Diencephalon (tissue), 1 donor: Measurements from ENCODE around the gene SLAMF1. TPM values are rescaled to one million over a fixed set of nuclear protein-coding genes. Genes with fewer than 3 reads are reported as not detected.

ENCODE experiments used
- total RNA-seq: library from RNA; depleted of rRNA; stranded (reverse); fragments of >200 nt; gene quantifications from one replicate; pipeline ENCODE4 v1.2.3, GENCODE V29; 2014

Gene SLAMF1, protein sequence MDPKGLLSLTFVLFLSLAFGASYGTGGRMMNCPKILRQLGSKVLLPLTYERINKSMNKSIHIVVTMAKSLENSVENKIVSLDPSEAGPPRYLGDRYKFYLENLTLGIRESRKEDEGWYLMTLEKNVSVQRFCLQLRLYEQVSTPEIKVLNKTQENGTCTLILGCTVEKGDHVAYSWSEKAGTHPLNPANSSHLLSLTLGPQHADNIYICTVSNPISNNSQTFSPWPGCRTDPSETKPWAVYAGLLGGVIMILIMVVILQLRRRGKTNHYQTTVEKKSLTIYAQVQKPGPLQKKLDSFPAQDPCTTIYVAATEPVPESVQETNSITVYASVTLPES
- not detected for total RNA-seq

DNA sequence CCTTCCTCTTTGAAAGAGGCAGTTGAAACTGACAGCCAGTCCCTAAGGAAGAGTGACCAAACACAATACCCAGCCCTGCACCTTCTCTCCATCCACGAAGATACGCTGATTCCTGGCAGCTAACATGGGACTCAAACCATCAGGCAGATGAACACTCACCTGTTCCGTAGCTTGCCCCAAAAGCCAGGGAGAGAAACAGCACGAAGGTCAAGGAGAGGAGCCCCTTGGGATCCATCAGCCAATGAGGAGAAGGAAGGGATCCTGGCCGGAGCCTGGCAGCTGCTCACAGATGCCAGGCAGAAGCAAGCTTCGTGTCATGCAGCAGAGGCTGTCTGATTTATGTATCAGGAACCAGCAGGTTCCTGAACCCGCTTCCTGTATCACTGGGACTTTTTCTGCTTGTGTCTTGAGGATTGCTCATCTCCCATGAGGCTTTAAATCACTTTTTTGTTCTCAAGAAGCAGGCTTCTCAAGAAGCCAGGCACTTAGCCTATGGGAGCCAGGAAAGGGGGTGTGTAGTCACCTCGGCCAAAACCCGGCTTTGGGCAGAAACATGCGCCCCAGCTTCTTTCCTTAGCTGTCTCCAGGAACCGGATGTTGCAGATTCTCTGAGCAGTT lies at the start of gene SLAMF1:
TSS of gene SLAMF1 (minus strand) at position 334 of the 618 bp plus-strand sequence. CDS start at position 235, 99 bp downstream.

DNA sequence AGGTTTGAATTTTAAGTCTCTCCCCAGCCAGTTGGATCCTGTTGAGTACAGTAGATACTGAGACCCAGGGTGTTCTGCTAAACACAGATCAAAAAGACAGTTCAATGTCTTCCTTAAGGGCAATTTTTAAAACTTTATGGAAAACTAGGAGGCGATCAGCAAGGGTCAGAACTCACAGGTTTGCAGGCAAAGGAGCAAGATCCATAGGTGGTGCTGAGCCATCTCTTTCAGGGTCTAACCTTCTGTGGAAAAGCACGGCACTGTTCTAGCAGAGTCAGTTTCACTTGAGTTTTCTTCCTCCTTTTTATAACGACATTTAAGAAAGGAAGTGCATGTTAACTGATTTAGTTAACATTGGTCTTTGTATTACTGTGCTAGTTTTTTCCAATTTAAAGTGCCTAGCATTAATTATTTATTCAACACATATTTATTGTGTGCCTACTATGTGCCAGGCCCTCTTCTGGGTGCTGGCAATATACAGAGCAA lies 67.6 kb downstream of the SLAMF1 start, which contains the start of gene CD84:
TSS of gene CD84 (minus strand) at position 281 of the 486 bp plus-strand sequence. CDS start at position 222, 59 bp downstream.

Other genes with a start within 250 kb of the SLAMF1 start
- 17.8 TPM for gene VANGL2, start 246.5 kb downstream of the SLAMF1 start, total RNA-seq
- not detected for gene SLAMF6, start 123.8 kb downstream of the SLAMF1 start, total RNA-seq
- gene CD84, start 67.5 kb downstream of the SLAMF1 start, total RNA-seq, result 4.4 TPM
- gene CD48, start 64.8 kb upstream of the SLAMF1 start, total RNA-seq, result 0.46 TPM
- not detected for gene SLAMF7, start 92.2 kb upstream of the SLAMF1 start, total RNA-seq
- gene LY9, start 149.1 kb upstream of the SLAMF1 start, total RNA-seq, result not detected
- not detected for gene CD244, start 215.8 kb upstream of the SLAMF1 start, total RNA-seq
- gene ITLN1, start 238.1 kb upstream of the SLAMF1 start, total RNA-seq, result not detected